GM04503 (cell line): ENCODE results near the gene ADIPOR2.
A peak's percentile ranks its signal among the peaks of the same experiment; 100 is the strongest.
"Not testable (repeated sequence)": the region's sequence is repeated elsewhere in the genome, so short reads cannot be mapped to it uniquely, and the experiment has no call there.

Experiments used
- DNase-seq: peaks from one replicate; pipeline ENCODE4 v3.0.0-alpha.2; 2012; ENCODE audit warnings: low read depth

Gene ADIPOR2

GRCh38 chr12:1705774-1706631, 15.1 kb downstream of the ADIPOR2 start:
- DNase-seq, result no peak

GRCh38 chr12:1706632-1706980, 15.7 kb downstream of the ADIPOR2 start:
- DNase-seq, result no peak

- DNase-seq, result no peak
These were observed 16.2 kb downstream of the ADIPOR2 start for GRCh38 chr12:1707051-1707450.

GRCh38 chr12:1709968-1710367, 19.1 kb downstream of the ADIPOR2 start:
- DNase-seq, result not testable (repeated sequence)

GRCh38 chr12:1710870-1711269, 20.0 kb downstream of the ADIPOR2 start:
- DNase-seq, result not testable (repeated sequence)

GRCh38 chr12:1711536-1712211, 20.8 kb downstream of the ADIPOR2 start:
- not testable (repeated sequence) for DNase-seq

GRCh38 chr12:1712305-1712704, 21.4 kb downstream of the ADIPOR2 start:
- not testable (repeated sequence) for DNase-seq

- not testable (repeated sequence) for DNase-seq
These were observed 22.0 kb downstream of the ADIPOR2 start for GRCh38 chr12:1712852-1713251.

GRCh38 chr12:1713783-1714348, 23.0 kb downstream of the ADIPOR2 start:
- DNase-seq, result not testable (repeated sequence)

GRCh38 chr12:1715459-1715858, 24.6 kb downstream of the ADIPOR2 start:
- not testable (repeated sequence) for DNase-seq

- DNase-seq, result no peak
These were observed 25.5 kb downstream of the ADIPOR2 start for GRCh38 chr12:1716215-1716862.

- DNase-seq, result no peak
These were observed 26.0 kb downstream of the ADIPOR2 start for GRCh38 chr12:1716911-1717310.

GRCh38 chr12:1719139-1719538, 28.3 kb downstream of the ADIPOR2 start:
- DNase-seq, result peak; percentile 21

GRCh38 chr12:1720494-1720893, 29.6 kb downstream of the ADIPOR2 start:
- no peak for DNase-seq

- DNase-seq, result no peak
These were observed 32.9 kb downstream of the ADIPOR2 start for GRCh38 chr12:1723721-1724120.

GRCh38 chr12:1724250-1724649, 33.4 kb downstream of the ADIPOR2 start:
- no peak for DNase-seq

- DNase-seq, result no peak
These were observed 35.9 kb downstream of the ADIPOR2 start for GRCh38 chr12:1726753-1727152.

GRCh38 chr12:1728824-1729223, 38.0 kb downstream of the ADIPOR2 start:
- no peak for DNase-seq

- DNase-seq, result no peak
These were observed 40.3 kb downstream of the ADIPOR2 start for GRCh38 chr12:1731019-1731687.

GRCh38 chr12:1731688-1732078, 40.8 kb downstream of the ADIPOR2 start:
- DNase-seq, result not testable (repeated sequence)

- DNase-seq, result no peak
These were observed 42.0 kb downstream of the ADIPOR2 start for GRCh38 chr12:1732914-1733313.

GRCh38 chr12:1733712-1734111, 42.8 kb downstream of the ADIPOR2 start:
- DNase-seq, result not testable (repeated sequence)
